Measurements from ENCODE around the gene RSPRY1.

GRCh38 chr16:57191056-57191571, 5.0 kb downstream of the RSPRY1 start:
- no peak for TF ChIP-seq CTCF (IDR thresholded peaks at IDR 0.05)
- TF ChIP-seq ZFX (IDR thresholded peaks at IDR 0.05; ENCODE audit: borderline replicate concordance), result no peak
